PFSK-1 (cell line): ENCODE data around the gene ABHD4.

Source experiments
- FOXP2 ChIP-seq: optimal IDR thresholded peaks from 2 replicates; pipeline ENCODE3; 2011; ENCODE audit warnings: borderline replicate concordance, control low read depth, inconsistent platforms; ENCODE audit not compliant: insufficient read depth; ENCODE audit errors: extremely low read length, extremely low read depth
- POLR2AphosphoS5 ChIP-seq: IDR thresholded peaks from 2 replicates; pipeline ENCODE4 v1.6.1; 2012; ENCODE audit warnings: low read depth, mild to moderate bottlenecking, control low read depth, low read length, moderate library complexity
- REST ChIP-seq, 2 experiments: IDR thresholded peaks; 2 replicates each; pipeline versions ENCODE4 v1.6.1 to v1.8.0; 2011 to 2012; ENCODE audit warnings: low read depth in 2 of 2, low read length in 2 of 2, control low read depth in 1 of 2, inconsistent platforms in 1 of 2, mild to moderate bottlenecking in 1 of 2, moderate library complexity in 1 of 2; ENCODE audit not compliant: insufficient read depth in 1 of 2
- SIN3A ChIP-seq: IDR thresholded peaks from 2 replicates; pipeline ENCODE4 v1.6.1; 2012; ENCODE audit warnings: mild to moderate bottlenecking, low read length, moderate library complexity, borderline replicate concordance; ENCODE audit not compliant: insufficient read depth
- TAF1 ChIP-seq: IDR thresholded peaks from 2 replicates; pipeline ENCODE4 v1.6.1; 2012; ENCODE audit warnings: low read length, control low read depth, borderline replicate concordance; ENCODE audit not compliant: insufficient read depth

Gene ABHD4

GRCh38 chr14:22657861-22658260 is 59.8 kb downstream of the ABHD4 start:
- TF ChIP-seq TAF1, result no peak

DNA sequence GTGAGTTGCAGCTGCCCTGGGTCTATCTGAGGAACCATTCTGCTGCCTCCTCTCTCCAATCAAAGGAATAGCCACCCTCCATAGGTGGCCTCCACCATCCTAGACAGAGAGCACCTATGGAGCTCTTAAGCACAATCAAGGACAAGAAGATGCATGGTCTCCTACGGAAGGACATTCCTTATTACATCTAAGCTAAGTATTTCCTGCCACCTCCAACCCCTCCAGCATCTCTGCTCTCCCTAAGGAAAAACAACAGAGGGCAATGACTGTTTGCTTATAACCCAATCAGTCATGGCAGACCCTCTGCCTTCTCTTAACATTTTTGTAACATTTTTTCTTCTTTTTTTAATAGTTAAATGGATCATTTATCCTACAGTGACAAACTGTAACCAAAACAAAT is 60.8 kb downstream of the ABHD4 start:
- TF ChIP-seq REST (IDR thresholded peaks at IDR 0.05; ENCODE audit: insufficient read depth in 1 of 2, low read depth in 2 of 2, low read length in 2 of 2) (no peak), FOXP2 (no peak)

- no peak for TF ChIP-seq POLR2AphosphoS5
- no peak for TF ChIP-seq TAF1
- TF ChIP-seq REST (IDR thresholded peaks at IDR 0.05; ENCODE audit: insufficient read depth in 1 of 2, low read depth in 2 of 2, low read length in 2 of 2), result no peak
- no peak for TF ChIP-seq SIN3A
- no peak for TF ChIP-seq FOXP2
These were observed 62.6 kb downstream of the ABHD4 start for GRCh38 chr14:22660654-22661053.
